Measurements from ENCODE around the gene RMND5A. TPM values are rescaled to one million over a fixed set of nuclear protein-coding genes. Genes with fewer than 3 reads are reported as not detected.
A peak's percentile ranks its signal among the peaks of the same experiment; 100 is the strongest.
"Not testable (repeated sequence)": the region's sequence is repeated elsewhere in the genome, so short reads cannot be mapped to it uniquely, and the experiment has no call there.

The RMND5A gene, protein sequence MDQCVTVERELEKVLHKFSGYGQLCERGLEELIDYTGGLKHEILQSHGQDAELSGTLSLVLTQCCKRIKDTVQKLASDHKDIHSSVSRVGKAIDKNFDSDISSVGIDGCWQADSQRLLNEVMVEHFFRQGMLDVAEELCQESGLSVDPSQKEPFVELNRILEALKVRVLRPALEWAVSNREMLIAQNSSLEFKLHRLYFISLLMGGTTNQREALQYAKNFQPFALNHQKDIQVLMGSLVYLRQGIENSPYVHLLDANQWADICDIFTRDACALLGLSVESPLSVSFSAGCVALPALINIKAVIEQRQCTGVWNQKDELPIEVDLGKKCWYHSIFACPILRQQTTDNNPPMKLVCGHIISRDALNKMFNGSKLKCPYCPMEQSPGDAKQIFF
- 61.8 and 62.1 TPM in 2 replicates for total RNA-seq (2014; rRNA removed; shearing (Covaris generic))
- polyA plus RNA-seq (2015; cell fraction: cytosol; rRNA removed) = 28.8 and 34.7 TPM in 2 replicates
- 14.0 and 16.5 TPM in 2 replicates for polyA plus RNA-seq (2015; cell fraction: nucleus; rRNA removed)

DNA sequence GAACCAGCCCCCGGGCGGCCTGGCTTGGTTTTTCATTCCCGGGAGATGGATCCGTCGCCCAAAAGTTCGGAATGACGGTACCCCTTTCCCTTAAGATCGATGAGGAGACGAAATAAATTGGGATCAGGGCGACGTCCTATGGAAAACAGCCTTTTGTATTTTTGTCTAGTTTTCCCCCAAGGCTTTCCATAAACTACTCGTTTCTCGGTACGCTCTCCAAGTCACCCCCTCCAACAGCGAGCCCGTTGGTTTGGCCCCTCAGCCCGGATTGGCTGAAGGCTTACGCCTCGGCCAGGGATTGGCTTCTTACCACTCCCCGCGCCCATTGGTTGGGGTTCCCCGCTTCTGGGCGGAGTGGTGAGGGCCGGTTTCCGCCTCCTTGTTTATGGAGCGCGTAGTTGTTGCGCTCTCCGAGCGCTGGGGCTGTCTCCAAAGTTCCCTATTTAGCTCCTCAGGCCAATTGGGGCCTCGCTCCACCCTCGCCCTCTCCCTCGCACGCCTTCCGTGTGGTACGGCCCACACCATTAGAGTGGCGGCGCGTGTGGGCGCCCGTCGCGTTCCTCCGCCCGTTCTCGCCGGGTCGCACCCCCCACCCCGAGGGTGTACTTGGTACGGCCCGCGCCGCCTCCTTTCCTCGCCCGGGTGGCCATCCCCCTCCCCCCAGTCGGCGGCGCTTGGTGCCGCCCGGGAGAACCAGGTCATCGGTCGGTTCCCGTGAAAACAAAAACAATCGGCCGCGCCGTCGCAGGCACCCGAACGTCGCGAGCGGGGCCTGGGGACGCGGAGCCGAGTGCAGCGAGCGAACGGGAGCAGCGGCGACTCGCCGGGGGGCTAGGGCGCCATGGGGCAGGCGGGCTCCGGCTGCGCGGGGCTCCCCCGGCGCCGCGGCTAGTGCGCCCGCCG, at the start of gene RMND5A:
TSS of gene RMND5A (plus strand) at position 655 of the 903 bp plus-strand sequence. CDS start 377 bp downstream, outside the sequence.
- peak; percentile 83 for DNase-seq (ENCODE audit: low read depth, low spot score)
- in situ Hi-C loops (cut with HindIII; ENCODE audit: low pct_unique_long_range_greater_than_20kb, low sequenced_read_pairs) = not testable (repeated sequence)

DNA sequence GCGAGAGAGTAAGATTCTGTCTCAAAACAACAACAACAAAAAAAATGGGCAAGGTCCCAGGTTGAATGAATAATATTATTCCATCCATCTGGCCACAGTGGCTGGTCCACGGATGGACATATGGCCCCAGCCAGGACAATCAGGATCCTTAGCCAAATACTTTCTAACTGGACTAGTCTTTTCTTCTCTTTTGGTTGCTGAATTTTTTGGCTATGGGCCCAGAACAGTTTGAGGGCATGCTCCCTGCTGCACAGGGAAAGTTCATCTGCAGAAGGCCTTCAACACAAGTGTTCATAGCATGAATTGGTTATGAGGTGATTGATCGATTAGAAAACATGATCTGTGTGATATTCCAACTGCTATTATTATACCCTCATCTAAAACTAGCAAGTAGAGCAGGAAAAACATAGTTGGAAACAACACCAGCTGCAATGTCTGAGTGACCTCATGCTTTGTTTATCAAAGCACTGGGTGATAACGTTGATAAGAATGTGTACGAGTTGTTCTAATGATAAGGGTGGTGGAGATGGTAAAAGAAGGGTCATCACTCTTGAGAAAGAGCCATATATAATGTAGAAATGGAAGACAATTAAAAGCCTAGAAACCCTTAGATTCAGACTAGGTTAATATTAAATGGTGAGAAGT, 48.6 kb upstream of the RMND5A start:
- in situ Hi-C loops (cut with HindIII; ENCODE audit: low pct_unique_long_range_greater_than_20kb, low sequenced_read_pairs) = no loop called here
- DNase-seq (ENCODE audit: low read depth, low spot score) = no peak

DNA sequence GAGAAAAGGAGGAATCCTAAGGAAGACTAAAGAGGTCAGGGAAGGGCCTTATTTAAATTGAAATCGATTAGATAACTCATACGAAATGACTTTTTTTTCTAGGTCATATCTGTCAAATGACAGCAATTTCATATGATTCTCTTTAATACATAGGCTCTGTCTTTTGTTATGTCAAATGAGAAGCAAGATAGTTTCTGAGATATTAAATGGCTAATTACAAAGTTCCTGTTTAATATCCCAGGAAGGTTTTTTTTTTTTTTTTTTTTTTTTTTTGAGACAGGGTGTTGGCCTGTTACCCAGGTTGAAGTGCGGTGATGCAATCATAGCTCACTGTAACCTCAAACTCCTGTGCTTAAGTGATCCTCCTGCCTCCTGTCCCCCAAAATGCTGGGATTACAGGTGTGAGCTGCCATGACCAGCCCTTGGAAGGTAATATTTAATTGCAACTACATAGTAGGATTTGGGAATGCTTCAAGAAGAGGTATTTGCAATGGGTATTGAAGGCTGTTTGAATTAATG, 48.0 kb upstream of the RMND5A start:
- no peak for DNase-seq (ENCODE audit: low read depth, low spot score)
- in situ Hi-C loops (cut with HindIII; ENCODE audit: low pct_unique_long_range_greater_than_20kb, low sequenced_read_pairs) = no loop called here

DNA sequence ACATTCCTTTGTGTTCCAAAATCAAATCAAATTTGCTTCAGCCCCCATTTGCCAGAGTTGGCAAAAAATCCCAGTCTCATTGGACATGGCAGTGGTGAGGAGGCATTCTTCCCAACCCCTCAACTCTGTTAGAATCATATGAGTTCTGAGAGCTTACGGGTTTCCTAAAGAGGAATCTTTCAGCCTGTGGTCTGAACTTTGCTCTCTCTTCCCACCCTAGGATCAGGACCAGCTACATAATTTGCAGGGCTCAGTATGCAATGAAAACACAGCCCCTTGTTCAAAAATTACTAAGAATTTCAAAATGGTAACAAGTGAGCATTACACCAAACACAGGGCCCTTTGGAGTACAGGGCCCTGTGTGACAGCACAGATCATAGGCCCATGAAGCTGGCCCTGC, 47.1 kb upstream of the RMND5A start:
- in situ Hi-C loops (cut with HindIII; ENCODE audit: low pct_unique_long_range_greater_than_20kb, low sequenced_read_pairs) = no loop called here

DNA sequence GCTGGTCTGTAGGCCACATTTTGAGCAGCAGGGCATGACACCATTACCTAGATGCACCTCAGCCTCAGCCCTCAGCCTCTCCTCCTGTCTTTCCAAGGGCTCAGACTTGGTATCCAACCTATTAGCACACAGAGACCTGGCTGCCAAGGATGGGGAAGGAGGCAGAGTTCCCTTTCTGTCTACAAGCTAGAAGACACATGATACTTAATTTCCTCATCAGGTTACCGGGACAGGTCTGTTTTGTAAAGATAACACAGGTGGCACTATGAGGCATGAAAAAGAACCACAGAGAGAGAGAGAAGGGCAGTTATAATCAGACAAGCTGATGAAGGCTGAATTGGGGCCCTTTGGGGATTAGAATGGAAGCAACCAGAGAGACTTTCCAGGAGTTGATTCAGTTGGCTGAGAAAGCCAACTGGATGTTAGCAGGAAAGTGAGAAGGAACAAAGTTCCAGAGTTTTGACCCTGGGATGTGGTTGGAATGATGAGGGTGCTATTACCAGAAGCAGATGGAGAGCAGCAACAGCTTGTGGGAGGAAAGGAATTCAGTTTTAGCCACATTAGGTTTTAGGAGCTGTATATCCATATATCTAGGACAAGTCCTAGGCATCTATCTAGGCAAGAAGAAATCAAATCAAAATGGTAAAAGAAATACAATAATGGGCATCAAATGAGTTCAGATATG, 46.0 kb upstream of the RMND5A start:
- no peak for DNase-seq (ENCODE audit: low read depth, low spot score)
- in situ Hi-C loops (cut with HindIII; ENCODE audit: low pct_unique_long_range_greater_than_20kb, low sequenced_read_pairs) = no loop called here

More for the DNA sequence above, 47.1 kb upstream of the RMND5A start:
- no peak for DNase-seq (ENCODE audit: low read depth, low spot score)

DNA sequence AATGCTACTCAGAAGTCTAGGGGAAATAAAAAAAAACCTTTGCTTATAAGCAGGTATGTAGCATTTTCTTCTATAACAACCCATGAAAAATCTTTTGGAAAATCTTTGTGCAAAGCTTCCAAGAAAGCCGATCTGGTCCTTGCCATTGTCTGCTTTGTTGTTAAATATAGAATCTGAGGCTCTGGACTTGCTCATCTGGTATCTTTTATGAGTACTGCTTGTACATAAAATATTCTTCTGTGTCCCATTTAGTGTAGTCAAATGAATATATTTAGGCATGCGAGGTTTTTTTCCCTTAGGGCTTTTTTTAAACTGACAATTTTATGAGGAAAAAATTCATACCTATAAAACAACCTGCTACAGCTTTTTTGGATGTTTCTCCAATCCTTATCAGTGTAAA, 45.0 kb upstream of the RMND5A start:
- in situ Hi-C loops (cut with HindIII; ENCODE audit: low pct_unique_long_range_greater_than_20kb, low sequenced_read_pairs) = no loop called here
- DNase-seq (ENCODE audit: low read depth, low spot score) = no peak

DNA sequence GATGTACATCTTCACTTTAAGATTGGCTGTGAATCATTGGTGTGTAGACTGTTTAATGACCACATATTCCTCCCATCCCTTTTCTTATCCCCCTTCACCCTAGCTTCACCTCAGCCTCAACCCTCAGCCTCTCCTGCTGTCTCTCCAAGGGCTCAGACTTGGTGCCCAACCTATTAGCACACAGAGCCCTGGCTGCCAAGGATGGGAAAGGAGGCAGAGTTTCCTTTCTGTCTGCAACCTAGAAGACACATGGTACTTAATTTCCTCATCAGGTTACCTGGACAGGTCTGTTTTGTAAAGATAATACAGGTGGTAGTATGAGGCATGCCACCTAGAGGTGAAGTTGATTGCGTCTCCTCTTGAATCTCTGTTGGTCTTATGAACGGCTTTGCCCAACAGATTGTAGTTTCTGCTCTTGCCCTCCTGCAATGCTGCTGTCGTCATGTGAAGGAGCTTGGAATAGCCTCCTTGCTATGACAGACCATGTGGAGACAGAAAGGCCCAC, 44.5 kb upstream of the RMND5A start:
- peak; percentile 48 for DNase-seq (ENCODE audit: low read depth, low spot score)
- in situ Hi-C loops (cut with HindIII; ENCODE audit: low pct_unique_long_range_greater_than_20kb, low sequenced_read_pairs) = no loop called here

DNA sequence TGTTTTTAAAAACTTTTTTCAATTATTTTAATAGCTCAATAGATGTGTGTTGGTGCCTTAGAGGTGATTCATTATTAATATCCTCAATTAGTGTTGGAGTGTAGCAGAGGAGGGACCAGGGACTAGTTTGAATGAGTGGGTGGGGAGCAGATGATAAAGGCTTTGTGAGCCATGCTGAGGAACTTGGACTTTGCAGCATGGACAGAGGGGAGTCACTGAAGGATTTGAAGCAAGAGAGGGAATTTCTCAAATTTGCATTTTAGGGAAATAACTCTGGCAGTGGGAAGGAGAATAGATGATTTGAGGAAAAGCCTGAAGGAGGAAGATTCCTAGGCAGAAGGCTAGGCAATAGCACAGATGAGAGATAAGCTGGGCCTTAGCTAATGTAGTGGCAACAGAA, 42.3 kb upstream of the RMND5A start:
- DNase-seq (ENCODE audit: low read depth, low spot score) = no peak
- in situ Hi-C loops (cut with HindIII; ENCODE audit: low pct_unique_long_range_greater_than_20kb, low sequenced_read_pairs) = no loop called here

DNA sequence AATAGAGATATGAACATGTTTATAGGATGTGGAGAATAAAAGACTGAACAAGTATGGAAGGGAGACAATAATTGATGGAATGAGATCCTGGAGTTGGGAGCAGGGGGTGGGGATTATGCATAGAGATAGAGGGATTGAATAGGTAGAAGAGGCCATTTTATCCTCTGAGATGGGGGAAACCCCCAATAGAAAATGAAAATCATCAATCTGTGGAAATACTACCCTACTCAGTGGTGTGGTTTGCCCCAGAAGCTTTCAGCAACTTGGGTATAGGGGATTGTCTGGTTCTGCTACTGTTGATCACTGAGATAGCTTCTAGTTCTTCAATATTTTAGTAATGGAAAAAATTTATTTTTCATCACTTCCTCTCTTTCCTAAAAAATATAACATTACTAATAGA, 41.1 kb upstream of the RMND5A start:
- DNase-seq (ENCODE audit: low read depth, low spot score) = no peak
- in situ Hi-C loops (cut with HindIII; ENCODE audit: low pct_unique_long_range_greater_than_20kb, low sequenced_read_pairs) = no loop called here

DNA sequence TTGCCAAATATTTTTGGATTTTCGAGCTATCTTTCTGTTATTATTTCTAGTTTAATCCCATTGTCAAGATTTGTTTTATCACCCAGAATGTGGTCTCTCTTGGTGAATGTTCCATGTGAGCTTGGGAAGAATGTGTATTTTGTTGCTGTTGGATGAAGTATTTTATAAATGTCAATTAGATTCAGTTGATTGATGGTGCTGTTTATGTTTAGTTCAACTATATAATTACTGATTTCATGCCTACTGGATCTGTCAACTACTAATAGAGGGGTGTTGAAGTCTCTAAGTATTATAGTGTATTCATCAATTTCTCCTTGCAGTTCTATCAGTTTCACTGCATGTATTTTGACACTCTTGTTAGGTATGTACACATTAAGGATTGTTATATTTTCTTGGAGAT, 34.7 kb upstream of the RMND5A start:
- in situ Hi-C loops (cut with HindIII; ENCODE audit: low pct_unique_long_range_greater_than_20kb, low sequenced_read_pairs) = no loop called here
- DNase-seq (ENCODE audit: low read depth, low spot score) = no peak

DNA sequence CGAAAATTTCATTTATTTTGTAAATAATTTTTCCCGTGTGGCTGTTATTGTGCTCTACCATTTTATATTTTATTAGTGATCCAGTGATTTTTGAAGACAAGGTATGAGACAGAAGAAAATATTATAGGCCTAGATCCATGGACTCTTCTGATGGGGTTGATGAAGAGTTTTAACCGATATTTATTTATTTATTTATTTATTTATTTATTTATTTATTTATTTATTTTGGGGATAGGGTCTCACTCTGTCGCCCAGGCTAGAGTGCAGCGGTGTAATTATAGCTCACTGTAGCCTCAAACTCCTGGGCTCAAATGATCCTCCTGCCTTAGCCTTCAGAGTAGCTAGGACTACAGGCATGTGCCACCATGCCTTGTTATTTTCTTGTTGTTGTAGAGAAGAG, 33.6 kb upstream of the RMND5A start:
- in situ Hi-C loops (cut with HindIII; ENCODE audit: low pct_unique_long_range_greater_than_20kb, low sequenced_read_pairs) = no loop called here

DNA sequence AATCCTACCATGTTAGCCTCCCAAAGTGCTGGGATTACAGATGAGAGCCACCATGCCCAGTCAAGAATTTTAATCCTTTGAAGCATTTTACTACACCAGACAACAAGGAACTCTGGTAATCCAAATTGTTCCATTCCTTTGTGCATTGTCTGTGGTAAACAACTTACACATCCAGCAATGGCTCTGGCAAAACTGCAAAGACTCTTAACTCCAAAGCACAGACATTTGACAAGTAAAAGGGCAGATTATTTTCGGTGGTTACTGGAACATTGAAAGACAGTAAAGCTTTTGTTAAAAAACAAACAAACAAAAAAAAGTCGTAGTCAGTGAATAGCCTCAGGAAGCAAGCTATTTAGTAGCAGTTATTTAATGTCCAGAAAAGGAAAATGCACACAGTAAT, 33.2 kb upstream of the RMND5A start:
- DNase-seq (ENCODE audit: low read depth, low spot score) = peak; percentile 97
- in situ Hi-C loops (cut with HindIII; ENCODE audit: low pct_unique_long_range_greater_than_20kb, low sequenced_read_pairs) = no loop called here

More for the DNA sequence above, 33.6 kb upstream of the RMND5A start:
- no peak for DNase-seq (ENCODE audit: low read depth, low spot score)

DNA sequence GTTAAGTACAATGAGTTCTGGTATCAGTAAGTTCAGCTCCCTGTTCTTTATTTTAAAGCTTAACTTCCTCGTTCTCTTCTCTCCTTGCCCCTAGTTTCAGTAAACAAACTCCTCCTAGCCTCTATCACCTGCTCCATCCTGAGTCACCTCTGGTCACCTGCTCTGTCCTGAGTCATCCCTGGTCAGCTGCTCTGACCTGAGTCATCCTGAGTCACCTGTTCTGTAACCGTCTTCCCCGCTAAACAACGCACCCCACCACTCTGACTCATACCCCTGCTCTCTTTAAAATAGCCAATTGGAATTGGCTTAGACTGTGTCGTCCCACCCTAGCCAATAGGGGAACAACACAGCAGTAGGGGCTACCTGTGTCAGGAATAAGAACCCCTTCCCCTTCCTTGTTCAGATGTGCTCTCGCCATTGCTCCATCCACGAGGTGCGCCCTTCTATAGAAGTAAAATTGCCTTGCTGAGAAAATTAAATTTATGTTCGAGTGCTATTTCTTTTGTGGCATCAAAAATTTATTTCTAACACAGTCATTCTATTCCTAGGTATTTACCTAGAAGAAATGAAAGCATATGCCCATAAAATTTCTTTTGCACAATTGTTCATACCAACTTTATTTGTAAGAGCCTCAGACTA, 24.9 kb upstream of the RMND5A start:
- DNase-seq (ENCODE audit: low read depth, low spot score) = no peak
- in situ Hi-C loops (cut with HindIII; ENCODE audit: low pct_unique_long_range_greater_than_20kb, low sequenced_read_pairs) = no loop called here

DNA sequence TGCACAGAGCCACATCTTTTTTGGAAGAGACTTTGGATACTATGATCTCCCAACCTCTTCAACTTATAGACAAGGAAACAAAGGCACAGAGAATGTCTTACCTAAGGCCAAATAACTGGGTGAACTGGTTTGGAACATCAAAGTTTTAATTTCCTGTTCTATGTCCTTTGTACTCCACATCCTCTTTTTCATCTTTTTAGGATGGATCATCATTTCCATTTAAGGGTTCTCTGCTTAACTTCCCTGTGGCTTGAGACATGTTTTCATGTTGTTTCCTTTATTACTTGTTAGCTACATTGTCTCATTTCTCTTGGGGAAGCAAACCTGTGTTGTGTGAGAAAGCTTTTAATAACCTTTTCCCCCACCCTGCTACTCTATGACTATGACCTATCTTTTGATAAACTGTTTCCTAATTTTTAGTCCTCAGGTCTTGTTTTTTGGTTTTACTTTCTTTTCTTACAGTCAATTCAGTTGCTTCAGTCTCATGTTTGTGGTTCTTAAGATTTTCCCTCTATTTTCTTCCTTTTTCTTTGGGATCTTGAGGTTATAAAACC, 22.5 kb upstream of the RMND5A start:
- DNase-seq (ENCODE audit: low read depth, low spot score) = no peak
- in situ Hi-C loops (cut with HindIII; ENCODE audit: low pct_unique_long_range_greater_than_20kb, low sequenced_read_pairs) = no loop called here

DNA sequence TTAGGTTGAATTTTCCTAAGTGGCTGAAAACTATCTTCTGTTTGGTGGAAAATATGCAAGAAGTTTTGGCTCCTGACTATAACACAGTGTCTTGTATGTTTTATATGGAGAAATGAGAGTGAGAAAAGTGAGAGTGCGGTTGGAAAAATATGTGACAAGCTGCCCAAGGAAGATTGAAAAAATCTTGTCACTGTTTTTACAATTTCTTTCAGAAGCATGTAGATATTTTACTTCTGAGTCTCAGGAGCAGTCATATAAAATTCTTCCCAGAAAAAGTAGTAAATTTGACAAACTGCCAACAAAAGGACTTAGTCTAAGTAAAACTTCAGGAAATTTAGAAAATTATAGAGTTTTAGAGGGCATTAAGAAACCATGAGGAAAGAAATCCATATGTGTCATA, 19.4 kb upstream of the RMND5A start:
- in situ Hi-C loops (cut with HindIII; ENCODE audit: low pct_unique_long_range_greater_than_20kb, low sequenced_read_pairs) = no loop called here
- no peak for DNase-seq (ENCODE audit: low read depth, low spot score)

DNA sequence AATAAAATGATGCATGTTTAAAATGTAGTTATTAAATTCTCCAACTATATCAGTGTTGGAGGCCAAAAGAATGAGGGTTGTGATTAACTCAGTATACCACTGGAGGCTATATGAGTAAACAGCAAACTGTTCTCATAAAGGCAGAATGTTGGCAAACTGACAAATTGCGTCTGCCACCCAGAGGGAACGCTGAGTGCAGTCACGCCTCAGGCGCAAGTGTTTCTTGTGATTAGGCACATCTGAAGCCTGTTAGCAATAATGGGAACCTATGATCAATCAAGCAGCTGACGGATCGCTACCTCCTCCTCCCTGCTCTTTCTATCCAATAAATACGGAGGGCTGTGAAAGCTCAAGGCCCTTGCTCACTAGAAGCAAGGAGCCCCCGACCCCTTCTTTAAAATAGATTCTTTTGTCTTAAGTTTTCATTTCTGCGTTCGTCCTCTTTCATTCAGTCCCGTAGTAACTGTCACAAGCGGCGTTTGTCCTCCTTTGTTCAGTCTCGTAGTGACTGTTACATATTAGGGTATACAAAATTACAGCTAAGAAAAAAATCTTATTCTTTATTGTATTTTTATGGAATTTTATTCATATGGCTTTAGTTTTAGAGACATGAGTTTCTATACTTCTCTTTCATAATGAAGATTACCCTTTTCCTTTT, 16.3 kb upstream of the RMND5A start:
- peak; percentile 96 for DNase-seq (ENCODE audit: low read depth, low spot score)
- in situ Hi-C loops (cut with HindIII; ENCODE audit: low pct_unique_long_range_greater_than_20kb, low sequenced_read_pairs) = no loop called here
